ENCODE data around the gene MBNL2.

MBNL2 gene

DNA sequence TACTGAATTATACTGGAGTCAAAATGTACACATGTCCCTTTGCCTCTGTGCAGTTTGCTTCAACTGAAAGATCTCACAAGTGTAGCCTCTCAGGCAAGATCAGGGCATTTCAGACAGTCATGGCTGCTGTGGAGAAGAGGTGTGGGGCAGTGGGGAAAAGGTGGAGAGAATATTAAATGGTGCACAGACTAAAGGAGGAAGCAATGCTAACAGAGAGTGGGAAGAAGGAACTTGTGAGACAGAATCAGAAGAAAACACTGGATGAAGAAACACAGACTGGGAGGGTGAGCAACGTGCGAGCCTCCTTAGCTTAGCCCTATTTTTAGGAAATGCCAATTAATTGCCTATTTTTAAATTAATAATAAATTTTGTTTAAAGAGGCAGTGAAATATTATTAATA lies 162.2 kb downstream of the MBNL2 start:
- DNase-seq (ENCODE audit: low spot score): no peak

GRCh38 chr13:97385146-97385545 lies 163.0 kb downstream of the MBNL2 start:
- no peak for DNase-seq (ENCODE audit: low spot score)

- DNase-seq (ENCODE audit: low spot score): no peak
These were observed 163.7 kb downstream of the MBNL2 start for GRCh38 chr13:97385854-97386253.

DNA sequence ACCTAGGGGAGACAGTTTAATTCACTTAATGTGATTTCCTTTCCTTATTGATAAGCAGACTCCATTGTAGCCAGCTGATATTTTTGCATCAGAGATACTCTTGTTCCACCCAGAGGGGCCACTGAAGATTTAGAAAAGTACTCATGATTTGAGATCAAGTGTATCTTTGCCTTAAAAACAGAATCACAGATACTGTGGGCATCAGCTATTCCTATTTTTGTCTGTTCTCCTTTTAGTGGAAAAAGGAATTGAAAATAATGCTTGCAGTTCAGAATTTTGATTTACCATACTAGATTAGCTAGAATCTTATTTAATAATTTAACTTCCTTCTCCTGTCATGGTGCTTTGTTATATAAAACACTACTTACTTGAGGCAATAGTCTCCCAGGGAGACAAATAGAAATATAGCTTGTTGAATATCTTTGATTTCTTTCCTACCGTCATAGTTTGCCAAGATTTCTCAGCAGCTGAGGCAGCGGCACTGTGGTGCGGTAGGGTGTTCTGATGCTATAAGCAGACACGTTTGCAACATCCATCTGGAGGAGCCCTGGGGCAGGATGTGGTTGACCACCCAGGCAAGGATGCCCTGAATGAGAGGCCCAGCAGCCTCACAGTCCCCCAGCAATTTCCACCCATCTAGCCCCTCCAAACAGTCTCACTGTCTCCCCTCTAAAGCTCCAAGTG lies 164.8 kb downstream of the MBNL2 start:
- no peak for DNase-seq (ENCODE audit: low spot score)

GRCh38 chr13:97387485-97387839 lies 165.3 kb downstream of the MBNL2 start:
- no peak for DNase-seq (ENCODE audit: low spot score)

GRCh38 chr13:97387890-97388289 lies 165.8 kb downstream of the MBNL2 start:
- DNase-seq (ENCODE audit: low spot score): no peak

GRCh38 chr13:97388373-97388772 lies 166.2 kb downstream of the MBNL2 start:
- DNase-seq (ENCODE audit: low spot score): no peak

GRCh38 chr13:97390941-97391600 lies 168.9 kb downstream of the MBNL2 start:
- DNase-seq (ENCODE audit: low spot score): peak; percentile 27

DNA sequence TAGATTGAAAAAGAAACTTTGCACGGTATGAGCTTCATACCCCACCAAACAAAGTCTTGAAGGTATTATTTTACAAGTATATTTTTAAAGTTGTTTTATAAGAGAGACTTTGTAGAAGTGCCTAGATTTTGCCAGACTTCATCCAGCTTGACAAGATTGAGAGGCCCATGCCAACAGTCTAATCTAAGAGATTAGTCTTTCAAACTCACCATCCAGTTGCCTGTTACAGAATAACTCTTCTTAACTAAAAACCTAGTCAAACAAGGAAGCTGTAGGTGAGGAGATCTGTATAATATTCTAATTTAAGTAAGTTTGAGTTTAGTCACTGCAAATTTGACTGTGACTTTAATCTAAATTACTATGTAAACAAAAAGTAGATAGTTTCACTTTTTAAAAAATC lies 169.9 kb downstream of the MBNL2 start:
- DNase-seq (ENCODE audit: low spot score): no peak

- no peak for DNase-seq (ENCODE audit: low spot score)
These were observed 172.4 kb downstream of the MBNL2 start for GRCh38 chr13:97394542-97394941.

DNA sequence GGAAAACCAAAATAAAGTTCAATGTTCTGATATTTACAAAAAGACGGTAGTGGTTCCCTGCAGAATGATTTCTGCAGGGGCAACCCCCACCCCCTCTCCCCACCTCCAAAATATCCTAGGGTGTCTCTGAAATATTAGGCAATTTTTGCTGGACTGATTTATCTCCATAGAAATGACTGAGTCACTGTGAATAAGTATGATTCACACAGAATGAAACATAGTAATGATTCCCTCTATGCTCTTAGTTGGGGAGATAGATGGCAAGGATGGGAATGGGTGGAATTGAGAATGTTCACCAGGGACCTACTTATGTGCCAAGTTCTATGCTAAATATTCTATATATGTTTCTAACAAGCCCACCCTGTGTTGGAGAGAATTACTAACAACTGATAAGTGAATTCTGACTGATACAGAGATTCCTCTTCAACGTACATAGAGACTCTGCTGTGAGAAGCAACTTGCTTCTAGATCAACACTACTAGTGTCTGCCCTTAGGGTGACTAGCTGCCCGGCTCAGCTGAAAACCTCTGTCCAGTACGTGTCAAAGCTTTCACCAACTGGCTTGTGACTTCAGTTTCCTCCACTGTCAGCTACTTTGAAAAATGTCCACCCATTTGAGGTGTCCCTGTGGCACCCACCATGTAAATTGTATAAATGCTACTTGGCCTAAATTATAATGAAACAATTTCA lies 173.5 kb downstream of the MBNL2 start:
- no peak for DNase-seq (ENCODE audit: low spot score)

DNA sequence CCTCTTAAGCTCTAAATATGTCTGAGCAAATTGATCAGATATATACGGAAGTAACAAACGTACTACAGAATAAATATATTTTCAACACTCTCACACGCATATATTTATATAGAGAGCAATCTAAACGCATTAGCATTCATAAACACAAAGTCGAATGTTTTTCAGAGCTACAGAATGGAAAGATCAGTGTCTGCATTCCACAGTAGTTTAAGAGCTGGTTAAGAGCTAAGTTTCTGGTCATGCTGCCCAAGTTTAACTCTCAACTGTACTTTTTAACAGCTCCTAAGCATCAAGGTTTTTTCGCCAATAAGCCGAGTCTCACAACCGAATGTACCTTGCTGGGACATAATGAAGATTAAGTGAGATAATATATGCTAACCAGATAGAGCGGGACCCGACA lies 175.1 kb downstream of the MBNL2 start:
- no peak for DNase-seq (ENCODE audit: low spot score)

DNA sequence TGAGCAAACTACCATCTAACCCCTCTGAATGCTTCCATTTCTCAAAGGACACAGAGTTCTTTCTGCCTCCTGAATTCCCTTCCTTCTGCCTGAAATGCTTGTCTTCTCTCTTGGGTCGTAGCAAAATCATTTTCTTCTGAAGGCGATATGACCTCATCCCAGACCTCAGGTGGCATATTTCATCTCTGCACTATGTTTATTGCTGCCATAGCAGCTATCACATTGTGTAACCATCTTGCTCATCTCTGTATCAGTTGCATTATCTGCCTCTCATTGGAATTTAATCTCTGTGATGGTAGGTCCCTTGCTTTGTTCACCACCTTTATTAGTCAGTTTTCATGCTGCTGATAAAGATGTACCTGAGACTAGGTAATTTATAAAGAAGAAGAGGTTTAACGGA lies 179.3 kb downstream of the MBNL2 start:
- no peak for DNase-seq (ENCODE audit: low spot score)

GRCh38 chr13:97403893-97404750 lies 182.0 kb downstream of the MBNL2 start:
- no peak for DNase-seq (ENCODE audit: low spot score)

DNA sequence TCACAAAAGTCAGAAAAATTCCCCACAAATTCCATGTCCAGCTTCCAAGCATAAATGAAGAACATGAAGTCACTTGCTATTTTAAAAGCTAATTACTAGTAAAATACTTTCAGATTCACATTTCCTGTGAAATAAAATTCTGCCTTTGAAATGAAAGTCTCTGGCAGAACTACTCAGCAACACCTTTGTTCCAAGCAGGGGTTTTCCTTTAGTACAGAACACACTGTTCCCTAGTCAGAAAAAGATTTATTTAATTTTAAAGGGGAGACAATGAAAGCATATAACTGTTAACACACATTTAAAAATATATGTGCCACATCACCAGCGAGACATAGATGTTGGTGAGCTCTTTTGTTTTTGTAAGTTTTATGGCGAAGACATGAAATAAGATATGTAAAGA lies 185.4 kb downstream of the MBNL2 start:
- no peak for DNase-seq (ENCODE audit: low spot score)

GRCh38 chr13:97408938-97409337 lies 186.8 kb downstream of the MBNL2 start:
- no peak for DNase-seq (ENCODE audit: low spot score)

- DNase-seq (ENCODE audit: low spot score): no peak
These were observed 189.9 kb downstream of the MBNL2 start for GRCh38 chr13:97411984-97412383.

- no peak for DNase-seq (ENCODE audit: low spot score)
These were observed 191.6 kb downstream of the MBNL2 start for GRCh38 chr13:97413694-97414093.

GRCh38 chr13:97414392-97414791 lies 192.3 kb downstream of the MBNL2 start:
- peak; percentile 85 for DNase-seq (ENCODE audit: low spot score)

- no peak for DNase-seq (ENCODE audit: low spot score)
These were observed 195.6 kb downstream of the MBNL2 start for GRCh38 chr13:97417698-97418097.

- no peak for DNase-seq (ENCODE audit: low spot score)
These were observed 200.3 kb downstream of the MBNL2 start for GRCh38 chr13:97422118-97423054.

Data from COLO829 (cell line).